Measurements from ENCODE around the gene TKT. TPM values are rescaled to one million over a fixed set of nuclear protein-coding genes. Genes with fewer than 3 reads are reported as not detected.
A peak's percentile ranks its signal among the peaks of the same experiment; 100 is the strongest.

Gene TKT
- total RNA-seq, 1 experiment from 2014 or later, result 634 TPM

DNA sequence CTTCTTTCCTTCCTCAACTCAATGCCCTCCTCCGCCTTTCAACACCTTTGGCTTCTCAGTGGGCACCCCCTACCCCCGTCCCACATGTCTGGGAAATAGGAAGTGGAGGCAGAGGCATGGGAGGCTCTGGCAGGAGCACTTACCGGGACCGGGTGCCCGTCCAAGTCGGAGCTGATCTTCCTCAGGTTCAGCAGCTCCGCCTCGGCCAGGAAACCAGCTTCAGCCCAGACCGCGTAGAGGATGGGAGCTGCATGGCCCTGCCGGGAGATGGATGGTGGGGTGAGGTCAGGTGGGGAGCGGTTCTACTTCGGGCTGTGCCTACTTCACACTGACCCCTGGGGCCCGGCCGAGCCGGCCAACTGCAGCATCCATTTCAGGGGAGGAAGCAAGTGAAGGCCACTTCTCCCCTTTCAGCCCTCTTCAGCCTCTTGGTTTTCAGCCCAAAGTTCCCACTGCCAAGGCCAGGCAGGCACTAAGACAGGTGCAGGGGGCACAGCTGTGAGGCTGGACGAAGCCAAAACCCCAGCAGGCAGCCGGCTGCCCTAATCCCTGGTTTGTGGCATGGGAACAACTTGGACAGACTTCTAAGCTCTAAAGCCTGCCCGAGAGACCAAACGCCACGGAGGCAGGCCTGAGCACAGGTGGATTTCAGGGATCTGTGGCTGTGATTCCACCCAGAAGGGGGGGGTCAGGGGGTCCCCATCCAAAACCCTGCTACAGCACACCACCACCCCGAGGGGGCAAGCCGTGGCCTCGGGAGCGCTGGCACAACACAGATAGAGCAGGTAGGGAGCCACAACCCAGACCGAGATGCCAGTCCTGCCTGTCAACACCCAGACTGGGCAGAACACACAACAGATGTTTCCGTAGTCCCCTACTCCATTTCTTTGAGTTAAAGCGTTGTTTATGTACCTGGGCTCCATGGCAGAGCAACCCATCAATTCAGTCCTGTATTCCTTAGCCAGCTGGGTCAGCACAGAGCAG, 14.5 kb downstream of the TKT start:
- no peaks in the 10 kb centered on the region for H3K9me3 ChIP-seq (ENCODE audit: control insufficient read depth in 1 of 2, insufficient read depth in 1 of 2, low read depth in 1 of 2, low read length in 2 of 2)
- H3K9ac ChIP-seq (ENCODE audit: low read length), result no peak overlapping the region
- H3K4me2 ChIP-seq (ENCODE audit: low read length), result no peak overlapping the region
- no peaks in the 10 kb centered on the region for H3K27me3 ChIP-seq (ENCODE audit: insufficient read depth, low read length)
- CTCF ChIA-PET, result no interaction called here
- H3K4me3 ChIP-seq (replicated peaks in 1 of 2; ENCODE audit: low read depth in 1 of 2, low read length in 2 of 2), result no peak overlapping the region
- H3K9me2 ChIP-seq (ENCODE audit: insufficient read depth), result no peaks in the 10 kb centered on the region
- H2AFZ ChIP-seq (ENCODE audit: low read depth, low read length, poor library complexity, severe bottlenecking), result no peak overlapping the region
- intact Hi-C loops (cut with micrococcal nuclease), result no loop called here
- RAD21 ChIA-PET (ENCODE audit: low non-redundant PET in 1 of 2, low total read pairs in 2 of 2, uncharacterized antibody in 2 of 2, unreplicated experiment in 2 of 2), result no interaction called here
- peaks cover 10% of the 10 kb centered on the region; the same call in 1 of the 2 replicates for H4K20me1 ChIP-seq (ENCODE audit: insufficient read depth)
- no peak for ATAC-seq
- DNase-seq (ENCODE audit: low read depth, low spot score), result no peak
- H3K4me1 ChIP-seq (ENCODE audit: control insufficient read depth in 1 of 2, insufficient read depth in 2 of 2, low read length in 2 of 2), result peaks cover 56 to 93% of the 10 kb centered on the region in 2 experiments
- H3K36me3 ChIP-seq (ENCODE audit: control insufficient read depth in 1 of 2, insufficient read depth in 2 of 2, low read length in 2 of 2), result peaks cover 11 to 50% of the 10 kb centered on the region in 2 experiments
- TF ChIP-seq JUND (IDR thresholded peaks at IDR 0.05), result no peak
- TF ChIP-seq, protein P1, sequence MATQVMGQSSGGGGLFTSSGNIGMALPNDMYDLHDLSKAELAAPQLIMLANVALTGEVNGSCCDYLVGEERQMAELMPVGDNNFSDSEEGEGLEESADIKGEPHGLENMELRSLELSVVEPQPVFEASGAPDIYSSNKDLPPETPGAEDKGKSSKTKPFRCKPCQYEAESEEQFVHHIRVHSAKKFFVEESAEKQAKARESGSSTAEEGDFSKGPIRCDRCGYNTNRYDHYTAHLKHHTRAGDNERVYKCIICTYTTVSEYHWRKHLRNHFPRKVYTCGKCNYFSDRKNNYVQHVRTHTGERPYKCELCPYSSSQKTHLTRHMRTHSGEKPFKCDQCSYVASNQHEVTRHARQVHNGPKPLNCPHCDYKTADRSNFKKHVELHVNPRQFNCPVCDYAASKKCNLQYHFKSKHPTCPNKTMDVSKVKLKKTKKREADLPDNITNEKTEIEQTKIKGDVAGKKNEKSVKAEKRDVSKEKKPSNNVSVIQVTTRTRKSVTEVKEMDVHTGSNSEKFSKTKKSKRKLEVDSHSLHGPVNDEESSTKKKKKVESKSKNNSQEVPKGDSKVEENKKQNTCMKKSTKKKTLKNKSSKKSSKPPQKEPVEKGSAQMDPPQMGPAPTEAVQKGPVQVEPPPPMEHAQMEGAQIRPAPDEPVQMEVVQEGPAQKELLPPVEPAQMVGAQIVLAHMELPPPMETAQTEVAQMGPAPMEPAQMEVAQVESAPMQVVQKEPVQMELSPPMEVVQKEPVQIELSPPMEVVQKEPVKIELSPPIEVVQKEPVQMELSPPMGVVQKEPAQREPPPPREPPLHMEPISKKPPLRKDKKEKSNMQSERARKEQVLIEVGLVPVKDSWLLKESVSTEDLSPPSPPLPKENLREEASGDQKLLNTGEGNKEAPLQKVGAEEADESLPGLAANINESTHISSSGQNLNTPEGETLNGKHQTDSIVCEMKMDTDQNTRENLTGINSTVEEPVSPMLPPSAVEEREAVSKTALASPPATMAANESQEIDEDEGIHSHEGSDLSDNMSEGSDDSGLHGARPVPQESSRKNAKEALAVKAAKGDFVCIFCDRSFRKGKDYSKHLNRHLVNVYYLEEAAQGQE (IDR thresholded peaks at IDR 0.05; ENCODE audit: low read depth), result no peak
- H3K79me2 ChIP-seq (ENCODE audit: insufficient read depth, low read length), result peaks cover 98% of the 10 kb centered on the region
- peak overlapping the region; percentile 82 for H3K27ac ChIP-seq (ENCODE audit: low read depth, low read length)
- no TSS peak for BruUV-seq (replicated peaks)
- POLR2A ChIA-PET, result no interaction called here

- Histone ChIP-seq H3K4me3 (replicated peaks in 1 of 2; ENCODE audit: low read depth in 1 of 2, low read length in 2 of 2) (no peak overlapping the region), H3K4me2 (ENCODE audit: low read length) (peak overlapping the region; percentile 71), H3K9me3 (ENCODE audit: control insufficient read depth in 1 of 2, insufficient read depth in 1 of 2, low read depth in 1 of 2, low read length in 2 of 2) (no peaks in the 10 kb centered on the region), H3K27ac (ENCODE audit: low read depth, low read length) (peak overlapping the region; percentile 82), H3K36me3 (ENCODE audit: control insufficient read depth in 1 of 2, insufficient read depth in 2 of 2, low read length in 2 of 2) (peaks cover 18 to 64% of the 10 kb centered on the region in 2 experiments), H3K4me1 (ENCODE audit: control insufficient read depth in 1 of 2, insufficient read depth in 2 of 2, low read length in 2 of 2) (peaks cover 62 to 95% of the 10 kb centered on the region in 2 experiments), H3K79me2 (ENCODE audit: insufficient read depth, low read length) (peaks cover 96% of the 10 kb centered on the region), H3K9ac (ENCODE audit: low read length) (peak overlapping the region; percentile 4), H3K9me2 (ENCODE audit: insufficient read depth) (no peaks in the 10 kb centered on the region), H3K27me3 (ENCODE audit: insufficient read depth, low read length) (no peaks in the 10 kb centered on the region), H2AFZ (ENCODE audit: low read depth, low read length, poor library complexity, severe bottlenecking) (no peak overlapping the region), H4K20me1 (ENCODE audit: insufficient read depth) (peaks cover 10% of the 10 kb centered on the region; the same call in 1 of the 2 replicates)
- RAD21 ChIA-PET (ENCODE audit: low non-redundant PET in 1 of 2, low total read pairs in 2 of 2, uncharacterized antibody in 2 of 2, unreplicated experiment in 2 of 2), result no interaction called here
- CTCF ChIA-PET, result no interaction called here
- BruUV-seq (replicated peaks), result no TSS peak
- POLR2A ChIA-PET, result no interaction called here
- intact Hi-C loops (cut with micrococcal nuclease), result no loop called here
- ATAC-seq (no peak), DNase-seq (ENCODE audit: low read depth, low spot score) (no peak)
- TF ChIP-seq EGR1 (IDR thresholded peaks at IDR 0.05; ENCODE audit: low read depth) (no peak), EZH2 (IDR thresholded peaks at IDR 0.05) (no peak), ELF1 (IDR thresholded peaks at IDR 0.05; ENCODE audit: borderline replicate concordance, low read depth) (no peak), POLR2A (IDR thresholded peaks at IDR 0.05; ENCODE audit: borderline replicate concordance, extremely low read depth, insufficient read depth, insufficient read length) (no peak)
- TF ChIP-seq, protein P2, sequence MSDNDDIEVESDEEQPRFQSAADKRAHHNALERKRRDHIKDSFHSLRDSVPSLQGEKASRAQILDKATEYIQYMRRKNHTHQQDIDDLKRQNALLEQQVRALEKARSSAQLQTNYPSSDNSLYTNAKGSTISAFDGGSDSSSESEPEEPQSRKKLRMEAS (IDR thresholded peaks at IDR 0.05), result no peak
- TF ChIP-seq, protein P3, sequence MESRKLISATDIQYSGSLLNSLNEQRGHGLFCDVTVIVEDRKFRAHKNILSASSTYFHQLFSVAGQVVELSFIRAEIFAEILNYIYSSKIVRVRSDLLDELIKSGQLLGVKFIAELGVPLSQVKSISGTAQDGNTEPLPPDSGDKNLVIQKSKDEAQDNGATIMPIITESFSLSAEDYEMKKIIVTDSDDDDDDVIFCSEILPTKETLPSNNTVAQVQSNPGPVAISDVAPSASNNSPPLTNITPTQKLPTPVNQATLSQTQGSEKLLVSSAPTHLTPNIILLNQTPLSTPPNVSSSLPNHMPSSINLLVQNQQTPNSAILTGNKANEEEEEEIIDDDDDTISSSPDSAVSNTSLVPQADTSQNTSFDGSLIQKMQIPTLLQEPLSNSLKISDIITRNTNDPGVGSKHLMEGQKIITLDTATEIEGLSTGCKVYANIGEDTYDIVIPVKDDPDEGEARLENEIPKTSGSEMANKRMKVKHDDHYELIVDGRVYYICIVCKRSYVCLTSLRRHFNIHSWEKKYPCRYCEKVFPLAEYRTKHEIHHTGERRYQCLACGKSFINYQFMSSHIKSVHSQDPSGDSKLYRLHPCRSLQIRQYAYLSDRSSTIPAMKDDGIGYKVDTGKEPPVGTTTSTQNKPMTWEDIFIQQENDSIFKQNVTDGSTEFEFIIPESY (IDR thresholded peaks at IDR 0.05; ENCODE audit: extremely low read depth, insufficient replicate concordance, low read length), result no peak
Measured at GRCh38 chr3:53239800-53240199, 16.0 kb downstream of the TKT start.

Measured in HCT116 (cell line).